IMR-90 (cell line): ENCODE data around the gene CLHC1. TPM values are rescaled to one million over a fixed set of nuclear protein-coding genes. Genes with fewer than 3 reads are reported as not detected.

Experiments used
- ATAC-seq: fragments of 200-7000 bp; cut with Tn5 transposase; 2 replicates; pipeline ENCODE4 v1.9.1; 2020; ENCODE audit warnings: low read depth, mild to moderate bottlenecking, moderate library complexity
- BruUV-seq: library from RNA; stranded (reverse); fragments of 400-500 nt; replicated peaks from 2 replicates; lab custom pipeline; 2021; lab: Mats Ljungman, UMichigan
- CTCF ChIA-PET: fragments of 300-600 bp; formaldehyde crosslinking; extraction: SDS; loops from one replicate; lab custom pipeline; 2021; ENCODE audit warnings: antibody characterized with exemption; lab: Yijun Ruan, JAX
- POLR2A ChIA-PET: fragments of 300-600 bp; sonication (Branson Sonifier 250); formaldehyde crosslinking; loops from one replicate; lab custom pipeline; 2022; ENCODE audit warnings: antibody characterized with exemption; ENCODE audit not compliant: unreplicated experiment; lab: Charles Lee
- DNase-seq: peaks from one replicate; pipeline ENCODE4 v3.0.0; 2013
- H2AFZ ChIP-seq: replicated peaks from 2 replicates; pipeline ENCODE3; 2013; ENCODE audit warnings: low read length, mild to moderate bottlenecking; ENCODE audit not compliant: poor library complexity
- H2AK5ac ChIP-seq: 2 replicates; pipeline ENCODE4 v1.6.1; 2013; ENCODE audit warnings: low read depth, low read length, inconsistent platforms
- H2AK9ac ChIP-seq: replicated peaks from 2 replicates; pipeline ENCODE3; 2013; ENCODE audit warnings: mild to moderate bottlenecking, low read depth, low read length, moderate library complexity; ENCODE audit not compliant: poor library complexity
- H2BK120ac ChIP-seq: 2 replicates; pipeline ENCODE4 v1.6.1; 2013; ENCODE audit warnings: low read depth, low read length, inconsistent platforms
- H2BK15ac ChIP-seq: 3 replicates; pipeline ENCODE4 v1.6.1; 2013; ENCODE audit warnings: low read depth, low read length, inconsistent platforms
- H2BK20ac ChIP-seq: 2 replicates; pipeline ENCODE4 v1.6.1; 2013; ENCODE audit warnings: low read depth, mild to moderate bottlenecking, inconsistent platforms, low read length, moderate library complexity
- H2BK5ac ChIP-seq: 2 replicates; pipeline ENCODE4 v1.6.1; 2013; ENCODE audit warnings: mild to moderate bottlenecking, low read depth, low read length, inconsistent platforms; ENCODE audit not compliant: poor library complexity, severe bottlenecking
- H3K14ac ChIP-seq: replicated peaks from 2 replicates; pipeline ENCODE4 v1.6.1; 2013; ENCODE audit warnings: low read depth, low read length, inconsistent platforms
- H3K18ac ChIP-seq: 2 replicates; pipeline ENCODE4 v1.6.1; 2013; ENCODE audit warnings: low read depth, low read length, control low read depth
- H3K23ac ChIP-seq: 2 replicates; pipeline ENCODE4 v1.6.1; 2013; ENCODE audit warnings: low read depth, low read length, inconsistent platforms
- H3K27ac ChIP-seq: 2 replicates; pipeline ENCODE4 v1.5.1; 2013; ENCODE audit warnings: mild to moderate bottlenecking, control low read depth, low read length; ENCODE audit not compliant: insufficient read depth
- H3K27me3 ChIP-seq: 2 replicates; pipeline ENCODE4 v1.6.1; 2013; ENCODE audit warnings: low read length; ENCODE audit not compliant: control insufficient read depth, insufficient read depth
- H3K36me3 ChIP-seq: 2 replicates; pipeline ENCODE4 v1.6.1; 2013; ENCODE audit warnings: low read length, mixed read lengths; ENCODE audit not compliant: control insufficient read depth, insufficient read depth
- H3K4ac ChIP-seq: 2 replicates; pipeline ENCODE4 v1.6.1; 2013; ENCODE audit warnings: low read depth, low read length, inconsistent platforms
- H3K4me1 ChIP-seq: 2 replicates; pipeline ENCODE4 v1.6.1; 2013; ENCODE audit warnings: low read length, mixed read lengths; ENCODE audit not compliant: control insufficient read depth, insufficient read depth
- H3K4me2 ChIP-seq: 2 replicates; pipeline ENCODE4 v1.6.1; 2013; ENCODE audit warnings: low read depth, mild to moderate bottlenecking, control low read depth, low read length, moderate library complexity
- H3K4me3 ChIP-seq: 2 replicates; pipeline ENCODE4 v1.5.1; 2013; ENCODE audit warnings: low read depth, mild to moderate bottlenecking, control low read depth, low read length, moderate library complexity; ENCODE audit not compliant: insufficient read depth
- H3K56ac ChIP-seq: 2 replicates; pipeline ENCODE4 v1.6.1; 2013; ENCODE audit warnings: low read length, inconsistent platforms; ENCODE audit not compliant: insufficient read depth; ENCODE audit errors: extremely low read depth
- H3K79me1 ChIP-seq, 2 experiments: 2 replicates each; pipeline ENCODE4 v1.6.1; 2013; ENCODE audit warnings: low read length in 2 of 2, inconsistent platforms in 1 of 2, low read depth in 1 of 2
- H3K9ac ChIP-seq: 2 replicates; pipeline ENCODE4 v1.6.1; 2013; ENCODE audit warnings: low read depth, low read length, control low read depth
- H3K9me1 ChIP-seq: 2 replicates; pipeline ENCODE4 v1.6.1; 2013; ENCODE audit warnings: low read length, inconsistent platforms; ENCODE audit not compliant: insufficient read depth
- H3K9me3 ChIP-seq: 2 replicates; pipeline ENCODE4 v1.6.1; 2013; ENCODE audit warnings: low read length; ENCODE audit not compliant: control insufficient read depth, insufficient read depth
- H4K20me1 ChIP-seq: 2 replicates; pipeline ENCODE4 v1.6.1; 2013; ENCODE audit warnings: low read length, inconsistent platforms; ENCODE audit not compliant: insufficient read depth
- H4K5ac ChIP-seq: 2 replicates; pipeline ENCODE4 v1.6.1; 2013; ENCODE audit warnings: mild to moderate bottlenecking, low read depth, low read length, control low read depth
- H4K8ac ChIP-seq, 2 experiments: 2 replicates each; pipeline ENCODE4 v1.6.1; 2013; ENCODE audit warnings: low read depth in 2 of 2, low read length in 2 of 2, control low read depth in 1 of 2, inconsistent platforms in 1 of 2
- H4K91ac ChIP-seq: 2 replicates; pipeline ENCODE4 v1.6.1; 2013; ENCODE audit warnings: low read depth, low read length, inconsistent platforms; ENCODE audit not compliant: insufficient read depth
- BHLHE40 ChIP-seq: fragments of 150-350 bp; IDR thresholded peaks from 2 replicates; pipeline ENCODE4 v1.6.1; 2016; ENCODE audit warnings: mild to moderate bottlenecking, low read depth, low read length
- NFE2L2 ChIP-seq: fragments of 150-350 bp; IDR thresholded peaks from 2 replicates; pipeline ENCODE4 v1.6.1; 2016; ENCODE audit warnings: low read depth, mild to moderate bottlenecking, low read length
- WGBS, 2 experiments: methylation state at CpG; one replicate each; pipeline versions ENCODE4 v1.1.5 to v1.1.7; 2013; ENCODE audit warnings: missing lambda C conversion rate in 2 of 2; ENCODE audit not compliant: insufficient read length in 1 of 2; ENCODE audit errors: extremely low coverage in 2 of 2; 5-methylcytosine and 5-hydroxymethylcytosine counted together
- dilution Hi-C: fragments of 300-500 bp; cut with HindIII; formaldehyde crosslinking; loops from one replicate; pipeline ENCODE4 v1.14.3; 2018; ENCODE audit warnings: low sequenced_read_pairs; ENCODE audit not compliant: unreplicated experiment
- in situ Hi-C: fragments of 300-500 bp; cut with MboI; formaldehyde crosslinking; loops from 3 replicates; pipeline ENCODE4 v1.14.3; 2019; ENCODE audit warnings: low sequenced_read_pairs, inconsistent platforms, mixed read lengths
- intact Hi-C: fragments of 100-400 bp; cut with micrococcal nuclease; formaldehyde crosslinking; loops from 2 replicates; pipeline ENCODE4 v1.10.0; 2022
- polyA plus RNA-seq, 3 experiments: library from polyadenylated mRNA; depleted of rRNA; stranded (reverse); fragments of >200 nt; gene quantifications; 2 replicates each; pipeline ENCODE4 v1.2.3, GENCODE V29; 2012; ENCODE audit warnings: low replicate concordance in 1 of 3
- total RNA-seq: library from RNA; depleted of rRNA; stranded (reverse); fragments of >200 nt; gene quantifications from 2 replicates; pipeline ENCODE4 v1.2.3, GENCODE V29; 2012

The CLHC1 gene
- total and polyA plus RNA-seq, 2 of the 4 experiments (the other 2 are of a cell fraction): 2.3 to 5.3 TPM

GRCh38 chr2:55159037-55159651 lies 72.9 kb downstream of the CLHC1 start (continued):
- TF ChIP-seq NFE2L2: no peak

GRCh38 chr2:55158111-55158814 lies 73.8 kb downstream of the CLHC1 start:
- Histone ChIP-seq H2BK5ac (peak overlapping the region; percentile 90), H3K9ac (no peak overlapping the region), H4K20me1 (peaks cover 3% of the 10 kb centered on the region; the same call in 1 of the 2 replicates), H2AK9ac (peak overlapping the region; percentile 25), H3K9me3 (no peaks in the 10 kb centered on the region), H3K27me3 (no peaks in the 10 kb centered on the region), H3K79me1 (peaks cover 16 to 47% of the 10 kb centered on the region in 2 experiments; a peak in 3 of 4 replicates), H3K36me3 (no peaks in the 10 kb centered on the region), H4K91ac (peak overlapping the region; percentile 33; the same call in 1 of the 2 replicates), H2AK5ac (peak overlapping the region; percentile 59), H3K18ac (peak overlapping the region; percentile 48), H2BK20ac (peak overlapping the region; percentile 73), H2BK120ac (peak overlapping the region; percentile 98), H3K4ac (peak overlapping the region; percentile 94), H3K23ac (peak overlapping the region; percentile 32; the same call in 1 of the 2 replicates), H2AFZ (no peak overlapping the region), H2BK15ac (peak overlapping the region; percentile 53; the same call in 2 of the 3 replicates), H3K14ac (peak overlapping the region; percentile 96), H4K8ac (peak overlapping the region in 1 of 2 experiments; percentile 85; a peak in 1 of 4 replicates), H3K4me1 (peaks cover 52% of the 10 kb centered on the region), H3K4me2 (no peak overlapping the region), H3K9me1 (peaks cover 45% of the 10 kb centered on the region), H3K4me3 (no peak overlapping the region), H4K5ac (peak overlapping the region; percentile 4; the same call in 1 of the 2 replicates), H3K27ac (peak overlapping the region; percentile 20; the same call in 1 of the 2 replicates), H3K56ac (no peak overlapping the region)
- no TSS peak for BruUV-seq
- ATAC-seq (no peak), DNase-seq (no peak)
- dilution Hi-C loops (loop anchor here (25.0 kb wide), 1 partner anchor 146 kb away; no protein-coding TSS in a partner anchor), in situ Hi-C loops (no loop called here), intact Hi-C loops (no loop called here)
- ChIA-PET POLR2A (interaction anchor here (0.9 kb wide), 1 partner anchor 108 kb away, joined by 3 read pairs; no protein-coding TSS in a partner anchor), CTCF (interaction anchor here (0.6 to 1.1 kb wide), 2 partner anchors 11 to 110 kb away, joined by 3 read pairs; no protein-coding TSS in a partner anchor)
- WGBS, 2 experiments: 83% methylated on average over 3 of the region's 10 CpGs; no CpG with 5 or more reads in 1 of the 2 experiments
- TF ChIP-seq BHLHE40: no peak
